Measurements from ENCODE around the gene RFT1.

- TF ChIP-seq CTCF (IDR thresholded peaks at IDR 0.05) = no peak
- TF ChIP-seq POLR2A (IDR thresholded peaks at IDR 0.05; ENCODE audit: low read depth) = no peak
- no peak for TF ChIP-seq EP300 (IDR thresholded peaks at IDR 0.05)
Measured at GRCh38 chr3:53142986-53143385, 12.8 kb upstream of the RFT1 start.

Measured in esophagus muscularis mucosa (tissue), 4 donors.